ENCODE results near the gene SEMA5A.

SEMA5A gene

GRCh38 chr5:9056046-9056445 is 489.8 kb downstream of the SEMA5A start:
- no peak for DNase-seq (ENCODE audit: low read depth)

- no peak for DNase-seq (ENCODE audit: low read depth)
Observed at GRCh38 chr5:9054821-9055589, 490.9 kb downstream of the SEMA5A start.

- no peak for DNase-seq (ENCODE audit: low read depth)
Observed at GRCh38 chr5:9054322-9054721, 491.6 kb downstream of the SEMA5A start.

- DNase-seq (ENCODE audit: low read depth), result no peak
Observed at GRCh38 chr5:9052421-9052820, 493.5 kb downstream of the SEMA5A start.

- no peak for DNase-seq (ENCODE audit: low read depth)
Observed at GRCh38 chr5:9051779-9052178, 494.1 kb downstream of the SEMA5A start.

GRCh38 chr5:9047932-9048331 is 497.9 kb downstream of the SEMA5A start:
- no peak for DNase-seq (ENCODE audit: low read depth)

- peak; percentile 98 for DNase-seq (ENCODE audit: low read depth)
Observed at GRCh38 chr5:9046756-9047481, 499.0 kb downstream of the SEMA5A start.

- DNase-seq (ENCODE audit: low read depth), result no peak
Observed at GRCh38 chr5:9045946-9046345, 499.9 kb downstream of the SEMA5A start.

- DNase-seq (ENCODE audit: low read depth), result no peak
Observed at GRCh38 chr5:9042241-9042640, 503.6 kb downstream of the SEMA5A start.

GRCh38 chr5:9040475-9040874 is 505.4 kb downstream of the SEMA5A start:
- no peak for DNase-seq (ENCODE audit: low read depth)

- DNase-seq (ENCODE audit: low read depth), result no peak
Observed at GRCh38 chr5:9037048-9037447, 508.8 kb downstream of the SEMA5A start.

GRCh38 chr5:9035346-9035745 is 510.5 kb downstream of the SEMA5A start:
- DNase-seq (ENCODE audit: low read depth), result no peak

- DNase-seq (ENCODE audit: low read depth), result peak; percentile 84
Observed at GRCh38 chr5:9034649-9035048, 511.2 kb downstream of the SEMA5A start.

GRCh38 chr5:9033524-9033923 is 512.4 kb downstream of the SEMA5A start:
- DNase-seq (ENCODE audit: low read depth), result no peak

- DNase-seq (ENCODE audit: low read depth), result no peak
Observed at GRCh38 chr5:9025942-9026341, 519.9 kb downstream of the SEMA5A start.

- no peak for DNase-seq (ENCODE audit: low read depth)
Observed at GRCh38 chr5:9020996-9021395, 524.9 kb downstream of the SEMA5A start.

- DNase-seq (ENCODE audit: low read depth), result no peak
Observed at GRCh38 chr5:9015937-9016270, 530.0 kb downstream of the SEMA5A start.

- DNase-seq (ENCODE audit: low read depth), result peak; percentile 55
Observed at GRCh38 chr5:9015260-9015936, 530.5 kb downstream of the SEMA5A start.

GRCh38 chr5:9013147-9013546 is 532.7 kb downstream of the SEMA5A start:
- DNase-seq (ENCODE audit: low read depth), result no peak

GRCh38 chr5:9009931-9010651 is 535.8 kb downstream of the SEMA5A start:
- DNase-seq (ENCODE audit: low read depth), result no peak

- DNase-seq (ENCODE audit: low read depth), result no peak
Observed at GRCh38 chr5:8997542-8998070, 548.3 kb downstream of the SEMA5A start.

GRCh38 chr5:8993031-8993430 is 552.8 kb downstream of the SEMA5A start:
- DNase-seq (ENCODE audit: low read depth), result no peak

All from non-pigmented ciliary epithelial cell (primary cell).